ENCODE measurements around the gene ABCA3. TPM values are rescaled to one million over a fixed set of nuclear protein-coding genes. Genes with fewer than 3 reads are reported as not detected.

Gene ABCA3
- total RNA-seq, 1 experiment from 2014 or later: 6.2 TPM

GRCh38 chr16:2328428-2328827 is 12.1 kb downstream of the ABCA3 start:
- Histone ChIP-seq H3K27me3 (ENCODE audit: insufficient read depth, low read depth) (peaks cover 9% of the 10 kb centered on the region; the same call in 1 of the 2 replicates), H3K27ac (no peak overlapping the region), H2AFZ (no peak overlapping the region), H3K36me3 (ENCODE audit: low read depth) (no peaks in the 10 kb centered on the region), H3K4me1 (replicated peaks; ENCODE audit: insufficient read depth) (no peaks in the 10 kb centered on the region), H3K79me2 (ENCODE audit: low read depth) (no peaks in the 10 kb centered on the region), H3K9me2 (ENCODE audit: insufficient read depth) (no peaks in the 10 kb centered on the region), H4K20me1 (ENCODE audit: insufficient read depth) (no peaks in the 10 kb centered on the region; the same call in 1 of the 2 replicates), H3K4me3 (no peak overlapping the region), H3F3A (ENCODE audit: insufficient read depth, low read depth) (no peaks in the 10 kb centered on the region; the same call in 1 of the 2 replicates), H3K4me2 (no peak overlapping the region), H3K9me3 (ENCODE audit: insufficient read depth, low read depth) (no peaks in the 10 kb centered on the region)
- TF ChIP-seq EZH2 (IDR thresholded peaks at IDR 0.05; ENCODE audit: low read depth): no peak
- TF ChIP-seq CTCF (conservative IDR thresholded peaks at IDR 0.05): no peak
- no TSS peak for BruUV-seq (replicated peaks)
- intact Hi-C loops (cut with micrococcal nuclease; ENCODE audit: unreplicated experiment): no loop called here
- ChIA-PET CTCF (no interaction called here), POLR2A (ENCODE audit: unreplicated experiment) (interaction anchor here (0.6 kb wide), 1 partner anchor 137 kb away, joined by 3 read pairs; no protein-coding TSS in a partner anchor)
- no peak for DNase-seq

GRCh38 chr16:2326191-2326590 is 14.3 kb downstream of the ABCA3 start:
- intact Hi-C loops (cut with micrococcal nuclease; ENCODE audit: unreplicated experiment): no loop called here

GRCh38 chr16:2325791-2326190 is 14.7 kb downstream of the ABCA3 start:
- DNase-seq: no peak
- ChIA-PET POLR2A (ENCODE audit: unreplicated experiment) (no interaction called here), CTCF (interaction anchor here (0.7 kb wide), 1 partner anchor 67 kb away, joined by 4 read pairs; no protein-coding TSS in a partner anchor)
- Histone ChIP-seq H3K4me2 (no peak overlapping the region), H3K27ac (no peak overlapping the region), H3F3A (ENCODE audit: insufficient read depth, low read depth) (no peaks in the 10 kb centered on the region), H3K79me2 (ENCODE audit: low read depth) (no peaks in the 10 kb centered on the region), H2AFZ (no peak overlapping the region), H3K9me3 (ENCODE audit: insufficient read depth, low read depth) (no peaks in the 10 kb centered on the region), H3K4me1 (replicated peaks; ENCODE audit: insufficient read depth) (no peaks in the 10 kb centered on the region), H3K27me3 (ENCODE audit: insufficient read depth, low read depth) (peaks cover 9% of the 10 kb centered on the region; the same call in 1 of the 2 replicates), H4K20me1 (ENCODE audit: insufficient read depth) (no peaks in the 10 kb centered on the region), H3K4me3 (no peak overlapping the region), H3K9me2 (ENCODE audit: insufficient read depth) (no peaks in the 10 kb centered on the region), H3K36me3 (ENCODE audit: low read depth) (no peaks in the 10 kb centered on the region)
- intact Hi-C loops (cut with micrococcal nuclease; ENCODE audit: unreplicated experiment): no loop called here
- no peak for TF ChIP-seq EZH2 (IDR thresholded peaks at IDR 0.05; ENCODE audit: low read depth)
- TF ChIP-seq CTCF (conservative IDR thresholded peaks at IDR 0.05): no peak
- BruUV-seq (replicated peaks): no TSS peak

More at GRCh38 chr16:2326191-2326590, 14.3 kb downstream of the ABCA3 start:
- H3K36me3 ChIP-seq (ENCODE audit: low read depth): no peaks in the 10 kb centered on the region
- no peaks in the 10 kb centered on the region for H3F3A ChIP-seq (ENCODE audit: insufficient read depth, low read depth)
- peaks cover 9% of the 10 kb centered on the region; the same call in 1 of the 2 replicates for H3K27me3 ChIP-seq (ENCODE audit: insufficient read depth, low read depth)
- H4K20me1 ChIP-seq (ENCODE audit: insufficient read depth): no peaks in the 10 kb centered on the region
- no peak for DNase-seq
- H3K4me2 ChIP-seq: no peak overlapping the region
- no peaks in the 10 kb centered on the region for H3K4me1 ChIP-seq (replicated peaks; ENCODE audit: insufficient read depth)
- ChIA-PET POLR2A (ENCODE audit: unreplicated experiment) (no interaction called here), CTCF (interaction anchor here (0.7 kb wide), 1 partner anchor 66 kb away, joined by 4 read pairs; no protein-coding TSS in a partner anchor)
- no peaks in the 10 kb centered on the region for H3K79me2 ChIP-seq (ENCODE audit: low read depth)
- no peak overlapping the region for H2AFZ ChIP-seq
- no peaks in the 10 kb centered on the region for H3K9me3 ChIP-seq (ENCODE audit: insufficient read depth, low read depth)
- H3K9me2 ChIP-seq (ENCODE audit: insufficient read depth): no peaks in the 10 kb centered on the region
- no TSS peak for BruUV-seq (replicated peaks)
- H3K27ac ChIP-seq: no peak overlapping the region
- H3K4me3 ChIP-seq: no peak overlapping the region
- TF ChIP-seq EZH2 (IDR thresholded peaks at IDR 0.05; ENCODE audit: low read depth) (no peak), CTCF (conservative IDR thresholded peaks at IDR 0.05) (no peak)
